DMS 273 (cell line): ENCODE measurements around the gene KCNJ18.
"Not testable (repeated sequence)": the region's sequence is repeated elsewhere in the genome, so short reads cannot be mapped to it uniquely, and the experiment has no call there.

Experiments used
- DNase-seq: peaks from one replicate; lab custom pipeline; 2025; ENCODE audit not compliant: unreplicated experiment; lab: John Stamatoyannopoulos, UW

The KCNJ18 gene

GRCh38 chr17:21702029-21702428 is 9.7 kb downstream of the KCNJ18 start:
- DNase-seq, result not testable (repeated sequence)

DNA sequence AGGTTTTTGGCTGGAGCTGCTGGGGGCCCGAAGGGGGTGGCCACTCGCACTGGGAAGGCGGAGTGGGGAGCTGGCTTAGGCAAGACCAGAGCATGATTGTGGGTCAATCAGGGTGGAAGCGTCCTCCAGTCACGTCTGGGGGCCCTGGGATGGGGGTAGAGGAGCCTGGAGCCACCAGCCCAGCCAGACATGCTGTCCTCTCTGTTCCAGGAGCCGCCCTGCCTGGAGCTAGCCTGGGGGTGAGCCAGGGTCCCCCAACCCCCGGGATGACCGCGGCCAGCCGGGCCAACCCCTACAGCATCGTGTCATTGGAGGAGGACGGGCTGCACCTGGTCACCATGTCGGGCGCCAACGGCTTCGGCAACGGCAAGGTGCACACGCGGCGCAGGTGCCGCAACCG is 10.2 kb downstream of the KCNJ18 start:
- not testable (repeated sequence) for DNase-seq

GRCh38 chr17:21702940-21703640 is 10.8 kb downstream of the KCNJ18 start:
- not testable (repeated sequence) for DNase-seq

DNA sequence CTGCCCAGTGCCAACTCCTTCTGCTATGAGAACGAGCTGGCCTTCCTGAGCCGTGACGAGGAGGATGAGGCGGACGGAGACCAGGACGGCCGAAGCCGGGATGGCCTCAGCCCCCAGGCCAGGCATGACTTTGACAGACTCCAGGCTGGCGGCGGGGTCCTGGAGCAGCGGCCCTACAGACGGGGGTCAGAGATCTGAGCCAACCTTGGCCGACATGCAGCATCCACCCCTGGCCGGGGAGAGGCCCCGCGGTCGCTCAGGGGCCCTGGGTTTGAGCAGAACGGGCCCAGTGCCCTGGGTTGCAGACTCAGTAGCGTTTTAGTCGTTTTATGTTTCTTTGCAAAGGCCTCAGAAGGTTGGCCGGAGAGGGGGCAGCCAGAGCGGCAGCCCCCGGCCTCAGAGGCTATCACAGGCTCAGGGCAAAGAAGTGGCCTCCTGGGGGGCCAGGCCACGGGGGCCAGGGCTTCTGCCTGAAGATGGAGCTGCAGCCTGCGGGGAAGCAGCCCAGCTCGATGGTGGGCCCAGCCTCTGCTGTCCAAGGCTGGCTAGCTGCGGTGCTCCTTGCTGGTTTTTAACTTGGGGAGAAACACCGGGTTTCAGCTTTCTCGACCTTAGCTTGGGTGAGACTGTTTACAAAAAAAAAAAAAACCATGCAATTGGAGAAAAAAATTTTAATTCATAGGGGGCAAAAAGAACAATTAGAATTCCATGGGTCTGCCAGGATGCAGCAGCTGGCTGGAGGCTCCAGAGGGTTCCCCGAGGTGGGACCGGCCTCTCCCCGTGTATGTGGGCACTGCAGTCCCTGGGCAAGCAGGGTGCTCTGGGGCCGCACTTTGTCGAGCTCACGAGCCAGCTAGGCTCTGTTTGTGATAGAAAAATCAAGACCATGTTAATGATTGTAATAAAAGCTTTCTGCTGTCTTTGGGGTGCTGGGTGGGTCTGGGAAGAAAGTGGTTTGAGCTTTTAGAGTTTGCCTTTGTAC is 11.9 kb downstream of the KCNJ18 start:
- not testable (repeated sequence) for DNase-seq

- no peak for DNase-seq
These were observed 12.8 kb downstream of the KCNJ18 start for GRCh38 chr17:21705021-21705601.

DNA sequence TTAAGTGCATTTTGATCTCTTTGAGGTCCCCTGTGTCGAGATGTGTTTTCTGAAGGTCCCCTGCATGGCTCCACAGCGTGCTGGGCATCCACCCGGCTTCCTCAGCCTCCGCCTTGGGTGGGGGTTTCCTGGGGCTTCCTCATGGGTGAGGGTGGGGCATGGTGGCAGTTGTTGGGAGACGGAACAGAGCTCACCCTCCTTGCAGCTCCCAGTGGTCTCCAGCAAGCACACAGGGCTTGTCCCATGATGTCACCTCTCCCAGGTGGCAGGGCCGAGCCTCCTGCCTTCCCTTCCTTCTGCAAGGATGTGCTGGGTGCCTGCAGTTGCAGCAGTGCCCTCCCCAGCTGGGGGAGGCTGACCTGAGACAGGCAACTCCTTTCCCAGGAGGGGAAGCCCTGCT is 13.4 kb downstream of the KCNJ18 start:
- not testable (repeated sequence) for DNase-seq

DNA sequence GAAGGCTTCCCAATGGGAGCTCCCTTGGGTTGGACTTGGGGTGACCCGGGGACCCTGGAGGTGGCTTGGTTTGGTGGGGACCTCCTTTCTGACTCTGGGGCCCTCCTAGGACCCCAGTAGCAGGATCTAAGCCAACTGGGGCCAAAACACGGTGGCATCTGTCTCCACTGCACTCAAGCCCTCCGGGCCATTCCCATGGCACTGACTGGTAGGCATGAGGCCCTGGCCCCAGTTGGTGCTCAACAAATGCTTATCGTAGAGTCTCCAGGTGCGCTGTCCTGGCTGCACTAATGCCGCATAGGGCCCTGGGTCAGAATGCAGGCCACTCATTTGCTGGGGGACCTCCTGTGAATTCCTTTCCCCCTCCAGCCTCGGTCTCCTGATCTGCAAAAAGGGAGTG is 14.2 kb downstream of the KCNJ18 start:
- DNase-seq, result not testable (repeated sequence)

GRCh38 chr17:21707131-21707530 is 14.8 kb downstream of the KCNJ18 start:
- not testable (repeated sequence) for DNase-seq

DNA sequence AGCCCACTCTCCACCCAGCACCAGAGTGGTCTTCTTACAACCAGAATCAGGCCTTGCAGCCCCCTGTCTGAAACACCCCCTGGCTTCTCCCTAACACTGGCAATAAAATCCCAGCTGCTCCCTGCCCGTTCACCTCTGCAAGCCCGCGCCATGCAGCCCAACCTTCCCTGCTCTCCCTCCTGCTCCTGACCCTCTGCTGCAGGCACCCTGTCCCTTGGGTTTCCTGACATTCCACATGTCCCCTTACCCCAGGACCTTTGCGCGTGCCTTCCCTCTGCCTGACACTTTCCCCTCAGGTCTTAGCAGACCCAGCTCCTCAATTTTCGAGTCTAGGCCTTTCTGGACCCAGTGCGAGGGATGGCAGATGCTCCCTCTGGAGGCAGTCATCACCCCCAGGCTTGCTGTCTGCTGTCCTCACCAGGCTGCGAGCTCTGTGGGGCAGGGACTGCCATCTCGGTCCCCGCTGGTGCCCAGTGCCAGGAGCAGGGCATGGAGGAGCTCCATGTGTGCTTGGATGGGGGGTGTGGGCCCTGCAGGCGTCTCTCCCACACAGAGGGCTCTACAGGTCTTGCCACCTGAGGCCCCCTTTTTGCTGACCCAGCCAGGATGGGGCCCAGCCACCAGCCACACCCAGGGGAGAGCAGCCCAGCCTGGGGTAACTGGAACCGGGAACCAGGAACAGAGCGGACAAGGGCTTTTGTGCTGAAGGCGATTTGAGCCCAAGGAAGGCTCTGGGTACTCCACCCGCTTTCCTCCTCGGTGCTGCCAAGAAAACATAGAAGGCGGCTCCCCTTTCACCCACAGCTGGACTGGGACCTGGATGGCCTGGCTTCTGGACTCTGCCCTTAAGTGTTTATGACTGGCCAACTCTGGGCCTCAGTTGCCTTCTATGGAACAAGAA is 15.6 kb downstream of the KCNJ18 start:
- not testable (repeated sequence) for DNase-seq

DNA sequence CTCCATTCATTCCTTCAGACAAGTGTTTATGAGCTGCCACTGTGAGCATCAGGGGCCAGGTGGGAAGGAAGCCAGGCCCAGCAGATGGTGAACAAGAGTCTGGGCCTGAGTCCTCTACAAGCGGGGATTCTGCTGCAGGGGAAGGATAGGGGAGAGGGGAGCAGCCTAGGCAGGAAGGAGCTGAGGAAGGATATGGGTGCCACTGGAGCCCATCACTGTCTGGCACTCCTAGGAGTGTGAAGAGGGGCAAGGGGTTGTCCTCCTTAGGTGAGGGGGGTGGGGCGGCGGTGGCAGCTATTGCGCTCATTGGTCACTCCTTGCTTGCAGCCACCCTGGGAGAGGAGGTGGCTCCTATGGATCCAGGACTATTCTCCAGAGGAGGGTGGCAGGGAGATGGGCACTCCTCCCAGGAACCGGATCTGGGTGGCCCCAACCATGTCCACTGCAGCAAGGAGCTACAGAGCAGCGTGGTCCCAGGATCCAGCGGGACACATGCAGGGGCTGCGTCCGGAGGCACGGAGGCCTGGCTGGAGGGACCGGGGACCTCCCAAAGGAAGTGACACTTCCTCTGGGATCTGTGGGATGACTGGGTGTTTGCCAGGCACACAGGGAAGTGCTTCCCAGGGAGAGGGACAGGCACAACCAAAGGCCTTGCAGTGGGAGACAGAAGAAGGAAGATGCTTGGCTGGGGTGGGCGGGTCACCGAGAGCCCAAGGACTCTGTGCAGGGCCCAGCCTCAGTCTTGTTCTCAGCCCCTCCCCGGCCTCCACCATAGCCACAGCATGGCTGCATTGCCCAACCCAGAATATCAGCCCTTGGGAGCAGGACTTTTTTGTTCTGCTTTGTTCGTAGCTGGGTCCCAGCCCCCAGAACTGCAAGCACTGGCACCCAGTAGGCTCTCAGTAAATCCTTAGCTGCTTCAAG is 16.6 kb downstream of the KCNJ18 start:
- DNase-seq, result not testable (repeated sequence)

GRCh38 chr17:21709994-21710393 is 17.7 kb downstream of the KCNJ18 start:
- DNase-seq, result not testable (repeated sequence)

DNA sequence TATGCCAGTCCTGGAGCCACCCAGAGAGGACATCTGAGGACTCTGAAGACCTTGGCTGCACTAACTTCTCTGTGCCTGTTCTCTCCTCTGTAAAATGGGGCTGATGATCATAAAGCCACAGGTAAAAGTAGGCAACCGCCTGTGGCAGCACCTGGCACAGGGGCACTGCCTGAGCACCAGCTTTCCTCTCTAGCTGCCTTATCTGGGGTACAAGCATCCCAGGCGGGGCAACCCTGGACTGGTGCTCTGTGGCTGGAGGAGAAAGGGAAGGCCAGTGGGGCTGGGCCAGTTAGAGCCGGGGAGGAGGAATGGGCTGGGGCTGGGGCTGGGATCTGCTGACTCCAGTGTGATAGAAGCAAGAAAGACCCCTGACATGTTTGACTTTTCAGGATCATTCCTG is 18.2 kb downstream of the KCNJ18 start:
- not testable (repeated sequence) for DNase-seq

GRCh38 chr17:21711182-21711581 is 18.9 kb downstream of the KCNJ18 start:
- no peak for DNase-seq

DNA sequence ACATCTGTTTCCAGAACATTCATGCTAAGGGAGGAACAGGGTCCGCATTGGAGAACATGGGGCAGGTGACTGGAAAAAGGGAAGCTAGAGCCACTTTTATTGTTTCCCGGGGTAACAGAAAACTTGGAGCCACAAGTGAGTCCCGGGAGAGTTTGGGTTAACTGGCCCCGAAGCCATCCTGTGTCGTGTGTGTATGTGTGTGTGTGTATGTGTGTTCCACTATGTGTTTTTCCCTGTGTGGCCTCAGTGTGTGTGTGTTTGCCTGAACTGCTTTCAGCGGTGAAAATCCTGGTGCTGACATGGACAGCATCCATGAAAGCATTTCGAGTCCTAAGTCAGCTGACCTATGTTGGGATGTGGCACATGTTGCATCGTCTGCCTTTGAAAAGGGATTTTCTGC is 20.7 kb downstream of the KCNJ18 start:
- not testable (repeated sequence) for DNase-seq

DNA sequence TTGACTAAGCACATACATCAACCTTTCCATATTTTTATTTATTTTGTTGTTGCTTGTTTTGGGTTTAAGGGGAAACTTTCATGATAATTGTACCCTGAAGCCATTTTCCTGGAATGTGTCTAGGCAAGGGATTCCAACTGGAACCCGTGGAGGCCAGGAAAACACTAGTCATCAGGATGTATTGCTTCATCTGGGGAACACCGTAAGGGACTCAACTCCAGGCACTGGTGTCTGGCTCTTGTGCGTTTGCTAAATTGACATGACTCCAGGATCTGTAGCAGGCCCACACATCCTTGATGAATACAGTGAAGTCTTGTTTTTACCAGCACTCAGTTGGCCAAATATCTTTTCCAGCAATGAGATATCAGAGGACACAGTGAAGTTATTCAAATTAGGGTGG is 21.3 kb downstream of the KCNJ18 start:
- DNase-seq, result not testable (repeated sequence)

- DNase-seq, result not testable (repeated sequence)
These were observed 22.4 kb downstream of the KCNJ18 start for GRCh38 chr17:21714676-21715075.

- not testable (repeated sequence) for DNase-seq
These were observed 23.6 kb downstream of the KCNJ18 start for GRCh38 chr17:21715877-21716276.

DNA sequence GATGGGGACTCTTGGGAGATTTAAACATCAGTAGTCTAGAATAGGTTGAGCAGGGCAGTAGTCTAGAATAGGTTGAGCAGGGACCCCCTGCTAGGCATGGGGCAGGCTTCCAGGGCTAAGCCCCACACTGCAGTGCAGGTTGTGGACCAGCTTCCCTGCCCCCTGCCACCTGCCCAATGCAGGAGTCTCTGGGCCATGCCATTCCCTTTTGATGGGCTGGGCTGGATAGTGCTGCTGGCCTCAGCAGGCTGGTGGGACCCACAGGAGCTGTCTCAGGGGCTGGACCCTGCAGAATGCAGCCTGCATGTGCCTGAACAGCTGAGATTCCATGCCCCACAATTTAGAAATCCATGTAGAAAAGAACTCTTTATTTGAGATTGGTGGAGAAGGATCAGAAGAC is 26.6 kb downstream of the KCNJ18 start:
- DNase-seq, result not testable (repeated sequence)

DNA sequence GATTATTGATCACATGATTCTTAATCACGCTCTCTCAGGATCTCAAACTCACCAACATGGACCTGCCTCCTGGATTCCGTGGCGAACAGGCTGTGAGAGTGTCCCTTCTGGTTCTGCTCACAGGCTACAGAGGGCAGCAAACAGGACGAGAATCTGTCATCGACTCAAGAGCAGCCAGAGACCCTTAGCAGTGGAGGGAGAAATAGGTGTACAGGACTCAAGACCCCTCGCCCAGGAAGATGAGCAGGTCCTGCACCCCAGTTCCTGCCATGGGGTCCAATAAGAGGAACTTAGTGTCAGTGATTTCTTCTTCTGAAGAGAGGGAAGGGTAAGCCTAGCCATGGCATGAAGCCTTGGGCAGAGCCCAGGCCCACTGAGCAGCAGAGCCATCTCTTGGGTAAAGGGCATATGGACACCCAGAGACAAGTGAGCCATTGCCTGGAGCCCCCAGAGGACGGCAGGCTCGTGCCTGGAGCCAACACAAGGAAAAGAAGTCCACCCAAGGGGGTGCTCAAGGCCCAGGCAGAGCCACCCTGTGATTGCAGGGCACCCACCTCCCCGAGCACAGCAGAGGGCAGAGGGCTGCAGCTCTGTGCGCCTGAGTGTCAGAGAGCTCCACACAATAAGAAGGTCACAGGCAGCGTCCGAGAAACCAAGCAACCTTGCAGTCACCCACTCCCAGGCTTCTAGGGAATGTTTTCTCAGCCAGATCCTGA is 27.3 kb downstream of the KCNJ18 start:
- not testable (repeated sequence) for DNase-seq
